RKO (cell line): Measurements from ENCODE around the gene CANT1.
"Not testable (repeated sequence)": the region's sequence is repeated elsewhere in the genome, so short reads cannot be mapped to it uniquely, and the experiment has no call there.

Experiments
- DNase-seq: peaks from one replicate; pipeline ENCODE4 v3.0.0-alpha.2; 2016; ENCODE audit warnings: low spot score

Gene CANT1

DNA sequence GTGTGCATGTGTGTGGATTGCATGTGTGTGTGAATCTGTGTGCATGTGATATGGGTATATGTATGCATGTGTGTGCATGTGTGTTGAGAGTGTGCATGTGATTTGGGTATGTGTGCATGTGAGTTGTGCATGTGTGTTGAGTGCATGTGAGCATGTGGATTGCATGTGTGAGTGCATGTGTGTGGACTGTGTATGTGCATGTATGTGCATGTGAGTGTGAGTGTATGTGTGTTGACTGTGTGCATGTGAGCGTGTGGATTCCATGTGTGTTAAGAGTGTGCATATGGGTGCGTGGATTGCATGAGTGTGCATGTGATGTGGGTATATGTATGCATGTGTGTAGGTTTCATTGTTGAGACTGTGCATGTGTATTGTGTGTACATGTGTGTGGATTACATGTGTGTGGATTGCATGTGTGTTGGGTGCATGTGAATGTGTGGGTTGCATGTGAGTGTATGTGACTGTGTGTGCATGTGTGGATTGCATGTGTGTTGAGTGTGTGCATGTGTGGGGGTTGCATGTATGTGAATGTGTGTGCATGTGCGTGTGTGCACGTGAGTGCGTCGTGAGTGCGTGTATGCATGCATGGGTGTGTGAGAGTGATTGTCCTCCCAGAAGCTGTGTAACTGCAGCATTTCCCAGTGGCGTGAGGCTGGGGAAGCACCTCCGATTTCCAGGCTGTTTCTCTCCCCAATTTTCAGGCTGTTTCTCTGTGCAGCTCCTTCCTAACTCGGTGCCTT is 33.8 kb upstream of the CANT1 start:
- DNase-seq, result no peak

DNA sequence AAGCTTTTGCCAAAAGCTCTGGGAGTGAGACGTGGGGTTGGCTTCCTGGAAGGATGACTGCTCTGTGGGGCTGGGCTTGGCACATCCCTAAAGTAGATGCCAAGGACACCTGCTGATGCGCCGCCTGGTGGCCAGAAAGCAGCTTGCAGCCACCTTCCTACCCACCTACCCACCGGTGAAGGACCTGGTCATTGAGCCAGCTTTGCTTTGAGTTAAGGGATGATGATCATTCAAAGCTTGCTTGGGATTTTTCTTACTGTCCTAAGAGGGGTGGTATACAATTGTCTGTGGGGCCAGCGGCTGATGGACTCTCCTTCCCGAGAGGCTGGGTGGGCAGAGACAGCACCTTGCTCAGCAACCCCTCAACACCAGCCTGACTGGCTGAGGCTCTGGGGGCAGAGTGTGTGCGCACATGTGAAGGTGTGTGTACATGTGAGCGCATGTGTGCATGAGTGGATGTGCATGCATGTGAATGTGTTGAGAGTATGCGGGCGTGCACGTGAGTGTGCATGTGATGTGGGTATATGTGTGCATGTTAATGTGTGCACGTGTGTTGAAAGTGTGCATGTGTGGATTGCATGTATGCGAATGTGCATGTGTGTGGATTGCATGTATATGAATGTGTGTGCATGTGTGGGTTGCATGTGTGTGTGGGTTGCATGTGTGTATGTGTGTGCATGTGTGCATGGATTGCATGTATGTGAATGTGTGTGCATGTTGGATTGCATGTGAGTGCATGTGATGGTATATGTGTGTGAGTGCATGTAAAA is 33.0 kb upstream of the CANT1 start:
- DNase-seq, result no peak

DNA sequence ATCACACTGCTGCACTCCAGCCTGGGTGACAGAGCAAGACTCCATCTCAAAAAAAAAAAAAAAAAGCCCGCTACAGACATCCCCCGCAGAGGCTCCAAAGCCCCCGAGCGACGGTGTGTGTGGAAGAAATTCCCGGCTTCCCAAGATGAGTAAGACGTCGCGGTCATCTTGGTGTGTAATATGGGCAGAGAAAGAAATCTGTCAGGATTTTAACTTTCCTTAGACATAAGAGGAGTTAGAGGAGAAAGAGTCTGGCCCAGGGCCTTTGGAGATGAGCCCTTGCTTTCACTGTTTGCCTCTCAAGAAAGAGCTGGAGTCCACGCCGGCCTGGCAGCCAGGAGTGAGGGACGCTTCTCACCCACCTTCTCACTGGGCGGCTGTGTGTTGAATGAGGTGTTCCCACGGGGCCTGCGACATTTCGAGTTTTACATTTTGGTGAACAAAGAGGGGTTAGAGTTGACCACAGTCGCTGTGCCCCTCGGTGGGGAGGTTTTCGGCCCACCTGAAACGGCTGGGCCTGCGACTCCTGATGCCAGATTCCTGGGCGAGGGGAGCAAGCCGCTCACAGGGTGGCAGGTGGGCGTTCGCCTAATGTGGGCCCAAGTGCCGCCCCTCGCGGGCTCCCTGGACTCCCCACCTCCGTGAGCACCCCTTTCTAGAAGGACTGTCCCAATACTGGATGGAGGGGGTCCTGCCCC is 32.3 kb upstream of the CANT1 start:
- DNase-seq, result no peak

DNA sequence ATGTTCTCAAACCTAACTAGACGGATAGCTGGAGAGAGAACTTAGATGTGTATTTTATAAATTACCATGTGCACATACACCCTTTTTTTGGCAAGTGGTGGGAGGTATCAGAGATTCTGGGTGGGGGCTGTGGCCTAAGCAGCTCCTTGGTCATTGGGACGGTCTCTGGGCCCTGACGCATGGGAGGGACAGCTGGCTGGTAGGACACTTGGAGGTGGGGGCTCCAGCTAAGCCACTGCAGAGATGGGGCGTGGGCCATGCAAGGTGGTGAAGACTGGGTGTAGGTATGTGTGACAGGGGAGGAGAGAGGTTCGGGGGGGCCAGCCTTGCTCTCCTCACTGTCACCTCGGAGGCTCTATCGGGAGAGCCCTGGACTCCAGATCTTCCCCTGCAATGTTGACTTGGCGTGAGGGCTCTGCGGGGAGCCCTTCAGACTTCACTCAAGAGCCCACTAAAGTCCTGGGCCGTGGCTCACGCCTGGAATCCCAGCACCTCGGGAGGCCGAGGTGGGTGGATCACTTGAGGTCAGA is 31.5 kb upstream of the CANT1 start:
- no peak for DNase-seq

DNA sequence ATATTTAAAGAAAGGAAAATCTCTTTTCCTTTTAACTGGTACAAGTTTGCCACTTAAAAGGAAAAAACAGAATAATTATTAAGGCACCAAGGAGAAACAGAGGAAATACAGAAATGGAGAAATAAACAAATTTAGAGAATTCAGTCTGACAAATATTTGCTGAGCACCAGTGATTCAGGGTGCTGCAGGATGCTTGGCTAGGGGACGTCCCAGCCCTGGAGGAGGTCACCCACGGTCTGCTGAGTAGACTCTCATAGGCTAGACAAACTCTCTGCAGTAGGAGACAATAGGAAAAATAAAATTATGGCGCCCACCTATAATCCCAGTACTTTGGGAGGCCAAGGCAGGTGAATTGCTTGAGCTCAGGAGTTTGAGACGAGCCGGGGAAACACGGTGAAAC is 30.3 kb upstream of the CANT1 start:
- DNase-seq, result no peak

DNA sequence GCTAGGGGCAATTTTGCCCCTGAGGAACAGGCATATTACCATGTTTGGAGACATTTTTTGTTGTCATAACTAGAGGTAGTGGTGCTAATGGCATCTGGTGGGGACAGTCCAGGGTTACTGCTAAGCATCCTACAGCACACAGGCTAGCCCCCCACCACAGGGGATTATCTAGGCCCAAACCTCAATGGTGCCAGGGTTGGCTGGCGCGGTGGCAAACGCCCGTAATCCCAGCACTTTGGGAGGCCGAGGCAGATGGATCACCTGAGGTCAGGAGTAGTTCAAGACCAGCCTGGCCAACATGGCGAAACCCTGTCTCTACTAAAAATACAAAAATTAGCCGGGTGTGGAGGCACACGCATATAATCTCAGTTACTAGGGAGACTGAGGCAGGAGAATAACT is 29.6 kb upstream of the CANT1 start:
- DNase-seq, result no peak

DNA sequence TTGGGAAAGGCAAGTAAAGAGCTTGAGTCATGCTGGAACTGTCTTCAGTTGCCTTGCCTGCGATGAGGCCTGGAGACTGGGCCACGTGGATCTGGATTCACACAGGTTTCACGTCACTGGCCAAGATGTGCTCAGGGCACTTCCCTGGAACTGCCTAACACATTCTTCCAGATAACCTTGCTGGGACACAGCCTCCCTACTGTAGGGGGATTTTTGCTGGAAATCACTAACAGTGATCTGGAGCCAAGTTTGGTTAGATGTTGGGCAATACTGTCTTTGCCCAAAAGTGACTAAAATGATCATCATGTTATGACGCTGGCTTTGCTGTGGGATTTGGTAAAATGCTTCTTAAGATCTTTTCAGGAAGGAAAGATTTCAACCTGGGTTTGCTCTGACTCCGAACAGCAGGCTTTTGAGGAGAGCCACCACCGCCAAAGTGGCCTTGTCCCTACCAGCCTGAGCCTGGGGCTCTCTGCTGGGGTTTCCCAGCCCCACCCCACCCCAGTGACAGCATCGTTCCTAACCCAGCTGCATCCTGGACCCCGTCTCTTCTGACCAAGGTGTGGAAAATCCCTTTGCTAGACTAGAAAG is 29.1 kb upstream of the CANT1 start:
- no peak for DNase-seq

DNA sequence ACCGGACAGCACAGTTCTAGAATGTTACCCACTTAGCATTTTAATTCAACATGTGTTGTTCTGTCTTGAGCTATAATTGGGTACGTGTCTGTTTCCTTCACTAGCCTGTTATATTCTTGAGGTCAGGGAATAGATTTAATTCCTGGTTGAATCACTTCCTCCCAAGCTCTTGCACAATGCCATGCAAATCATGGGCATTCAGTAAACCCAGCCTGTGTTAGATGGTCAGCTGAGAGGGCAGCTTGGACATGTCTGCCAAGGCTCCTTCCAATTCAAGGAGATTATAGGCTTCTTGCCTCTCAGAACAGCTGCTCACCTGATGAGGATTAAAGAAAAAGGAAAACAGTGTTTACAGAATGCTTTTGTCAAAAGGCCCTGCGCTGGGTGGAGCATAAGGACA is 27.0 kb upstream of the CANT1 start:
- peak; percentile 63 for DNase-seq

DNA sequence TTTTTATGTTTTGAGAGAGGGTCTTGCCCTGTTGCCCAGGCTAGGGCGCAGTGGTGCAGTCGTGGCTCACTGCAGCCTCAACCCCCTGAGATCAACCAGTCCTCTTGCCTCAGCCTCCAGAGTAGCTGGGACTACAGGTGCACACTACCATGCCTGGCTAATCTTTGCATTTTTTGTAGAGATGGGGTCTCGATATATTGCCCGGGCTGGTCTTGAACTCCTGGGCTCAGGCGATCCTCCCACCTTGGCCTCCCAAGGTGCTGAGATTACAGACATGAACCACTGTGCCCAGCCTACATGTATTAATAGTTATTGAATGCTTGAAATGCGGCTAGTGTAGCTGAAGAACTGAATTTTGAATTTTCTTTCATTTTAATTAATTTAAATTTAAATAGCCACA is 26.6 kb upstream of the CANT1 start:
- no peak for DNase-seq

DNA sequence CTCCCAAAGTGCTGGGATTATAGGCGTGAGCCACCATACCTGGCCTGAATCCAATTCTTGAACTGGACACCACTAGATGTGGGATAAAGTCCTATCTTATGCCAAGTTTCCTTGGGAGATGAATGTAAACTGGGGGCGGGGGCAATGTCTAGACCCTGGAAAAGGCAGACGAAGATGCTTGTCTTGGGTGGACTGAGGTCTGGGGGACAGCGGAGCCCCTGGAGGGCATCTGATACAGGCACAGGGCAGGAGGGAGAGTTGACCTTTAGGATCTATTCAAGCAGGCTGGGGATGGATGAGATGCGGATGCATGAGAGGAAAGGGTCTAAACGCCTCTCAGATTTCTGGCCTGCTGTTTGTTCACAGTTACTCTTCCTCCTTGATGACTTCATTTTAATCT is 26.1 kb upstream of the CANT1 start:
- no peak for DNase-seq

DNA sequence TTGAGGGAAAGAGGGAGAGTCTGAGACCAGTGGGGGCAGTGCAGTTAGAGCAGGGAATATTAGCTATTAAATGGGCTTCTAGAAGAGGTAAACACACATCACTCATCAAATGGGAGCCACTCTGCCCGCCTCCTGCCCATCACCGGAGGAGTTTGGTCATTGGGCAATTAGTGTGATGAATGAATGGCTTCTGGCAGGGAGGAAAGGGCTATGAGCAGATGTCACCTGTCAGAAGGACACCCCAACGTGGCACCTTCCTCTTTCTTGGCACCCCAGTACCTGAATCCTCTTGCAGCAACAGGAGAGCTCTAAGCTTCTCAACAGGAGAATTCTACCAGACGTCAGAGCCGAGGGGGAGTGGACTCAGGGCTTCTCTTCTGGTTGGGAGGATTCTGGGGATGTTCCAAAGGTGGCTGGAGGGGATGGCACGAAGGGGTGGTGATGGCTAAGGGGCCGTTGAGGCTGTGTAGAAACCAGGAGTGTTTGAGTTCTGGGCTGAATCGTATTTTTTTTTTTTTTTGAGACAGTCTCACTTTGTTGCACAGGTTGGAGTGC is 25.4 kb upstream of the CANT1 start:
- DNase-seq, result no peak

DNA sequence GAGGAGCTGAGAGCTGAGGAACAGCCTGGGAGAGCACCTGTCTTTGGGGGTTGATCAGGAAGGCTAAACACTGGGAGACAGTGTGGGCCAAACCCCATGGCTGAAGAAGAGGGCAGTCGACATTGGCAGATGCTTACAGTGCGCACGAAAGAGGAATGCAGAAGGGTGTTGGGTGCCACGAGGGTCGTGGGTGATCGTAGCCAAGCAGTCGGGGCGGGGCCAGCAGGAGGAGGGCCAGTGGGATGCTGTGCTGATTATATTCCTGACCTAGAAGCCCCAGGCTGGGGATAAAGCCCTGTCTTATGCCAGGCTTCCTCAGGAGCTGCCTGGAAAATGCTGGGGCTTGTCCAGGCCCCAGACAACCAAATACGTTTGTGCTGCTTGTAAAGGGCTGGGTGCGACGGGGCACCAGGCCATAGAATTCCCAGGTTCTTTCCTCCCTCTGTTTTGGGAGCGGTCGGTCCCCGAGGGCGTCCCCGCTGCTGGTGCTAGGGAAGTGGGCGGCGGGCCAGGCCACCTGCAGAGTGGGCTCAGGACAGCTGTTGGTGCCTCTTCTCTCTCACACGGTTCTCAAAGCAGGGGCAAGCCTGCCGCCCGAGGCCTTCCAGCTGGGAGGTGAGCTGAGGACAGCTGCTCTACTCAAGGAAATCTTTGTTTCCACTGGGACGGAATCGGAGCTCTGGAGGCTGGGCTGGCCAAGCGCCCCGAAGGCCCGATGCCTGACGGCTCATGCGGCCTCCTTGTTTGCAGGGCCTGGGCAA is 24.4 kb upstream of the CANT1 start:
- DNase-seq, result no peak

DNA sequence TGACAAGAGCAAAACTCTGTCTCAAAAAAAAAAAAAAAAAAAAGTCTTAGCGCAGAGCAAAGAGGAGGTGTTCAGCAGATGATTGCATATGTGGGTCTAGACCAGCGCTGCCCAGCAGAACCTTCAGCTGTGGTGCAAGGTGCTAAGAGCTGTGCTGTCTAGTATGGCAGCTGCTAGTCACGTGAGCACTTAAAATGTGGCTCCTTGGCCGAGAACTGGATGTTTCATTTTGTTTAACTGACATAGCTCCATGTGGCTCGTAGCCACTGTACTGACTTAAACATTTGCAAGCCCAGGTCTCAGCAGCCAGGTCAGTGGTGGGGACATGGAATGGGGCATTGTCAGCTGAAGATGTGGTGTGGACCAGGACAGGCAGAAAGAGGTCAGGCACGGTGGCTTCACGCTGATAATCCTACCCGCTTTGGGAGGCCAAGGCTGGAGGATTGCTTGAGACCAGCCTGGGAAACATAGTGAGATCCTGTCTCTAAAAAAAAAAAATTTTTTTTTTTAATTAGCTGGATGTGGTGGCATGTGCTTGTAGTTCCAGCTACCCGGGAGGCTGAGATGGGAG is 23.6 kb upstream of the CANT1 start:
- no peak for DNase-seq

DNA sequence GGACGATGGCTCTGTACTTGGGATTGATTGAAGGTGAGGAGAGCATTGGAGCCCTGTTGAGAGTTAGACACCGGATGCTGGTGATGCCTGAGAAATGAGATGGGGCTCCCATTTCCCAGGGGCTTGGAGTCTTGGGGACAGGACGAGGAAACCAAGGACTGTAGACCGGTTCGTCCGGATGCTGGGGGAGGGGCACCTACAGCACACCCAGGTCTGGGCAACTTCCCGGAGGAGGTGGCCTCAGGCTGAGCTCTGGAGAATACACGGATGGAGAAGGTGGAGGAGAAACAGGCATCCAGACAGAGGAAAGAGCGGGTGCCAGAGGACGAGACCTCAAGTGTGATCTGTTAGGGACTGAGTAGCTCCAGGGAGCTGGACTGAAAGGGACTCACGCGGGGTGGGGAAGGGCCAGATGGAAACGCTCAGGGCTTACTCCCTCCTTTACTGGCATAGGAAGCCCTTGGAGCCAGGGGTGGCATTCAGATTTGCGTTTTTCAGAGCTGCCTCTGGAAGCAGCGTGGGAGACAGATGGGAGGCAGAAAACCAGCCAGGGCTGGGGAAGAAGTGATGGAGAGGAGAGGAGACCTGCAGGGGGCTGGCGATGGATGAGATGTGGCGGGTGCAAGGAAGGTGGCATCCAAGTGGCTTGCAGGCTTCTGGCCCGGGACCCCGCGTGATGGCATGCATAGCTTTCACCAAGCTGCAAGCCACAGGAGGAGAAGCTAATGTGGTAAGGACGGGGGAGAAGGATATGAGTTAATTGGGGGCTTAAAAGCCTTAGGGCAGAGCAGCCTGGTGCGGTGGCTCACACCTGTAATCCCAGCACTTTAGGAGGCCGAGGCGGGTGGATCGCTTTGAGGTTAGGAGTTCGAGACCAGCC is 22.7 kb upstream of the CANT1 start:
- no peak for DNase-seq

DNA sequence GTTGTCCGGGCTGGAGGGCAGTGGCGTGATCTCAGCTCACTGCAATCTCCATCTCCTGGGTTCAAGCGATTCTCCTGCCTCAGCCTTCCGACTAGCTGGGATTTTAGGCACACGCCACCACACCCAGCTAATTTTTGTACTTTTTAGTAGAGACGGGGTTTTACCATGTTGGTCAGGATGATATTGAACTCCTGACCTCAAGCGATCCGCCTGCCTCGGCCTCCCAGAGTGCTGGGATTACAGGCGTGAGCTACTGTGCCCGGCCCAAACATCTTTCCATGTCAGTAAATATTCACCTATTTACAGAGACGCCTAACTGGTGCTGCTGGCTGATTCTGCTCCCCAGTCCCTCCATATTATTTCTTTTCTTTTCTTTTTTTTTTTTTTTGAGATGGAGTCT is 21.1 kb upstream of the CANT1 start:
- DNase-seq, result not testable (repeated sequence)

DNA sequence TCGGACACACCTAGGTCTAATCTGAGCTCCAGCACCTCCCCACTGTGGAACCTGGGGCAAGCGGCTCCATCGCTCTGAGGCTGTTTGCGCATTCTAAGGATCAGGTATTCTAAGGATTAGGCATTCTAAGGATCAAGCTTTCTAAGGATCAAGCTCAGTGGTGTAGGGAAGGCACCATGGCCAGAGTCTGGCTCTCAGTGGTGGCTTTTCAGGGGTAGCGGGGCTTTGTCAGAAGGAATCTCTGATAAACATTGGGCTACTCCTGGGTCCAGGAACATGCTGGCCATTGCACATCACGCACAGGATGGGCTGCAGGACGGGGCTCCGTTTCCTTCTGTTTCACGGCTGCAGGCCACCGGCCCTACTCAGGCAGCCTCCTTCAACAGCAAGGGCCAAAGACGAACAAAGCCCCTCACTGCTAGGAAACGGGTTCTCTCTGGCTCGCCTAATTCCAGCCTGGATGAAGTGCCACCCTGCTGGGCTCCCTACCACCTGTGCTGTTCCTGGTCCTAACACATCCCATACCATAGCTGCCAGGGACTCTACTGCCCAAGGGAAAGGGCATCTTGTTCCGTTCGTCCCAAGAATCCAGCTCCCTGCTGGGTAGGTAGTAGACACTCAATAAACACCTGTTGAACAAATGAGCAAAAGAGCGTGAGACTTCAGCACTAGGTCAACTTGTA is 19.9 kb upstream of the CANT1 start:
- DNase-seq, result no peak

DNA sequence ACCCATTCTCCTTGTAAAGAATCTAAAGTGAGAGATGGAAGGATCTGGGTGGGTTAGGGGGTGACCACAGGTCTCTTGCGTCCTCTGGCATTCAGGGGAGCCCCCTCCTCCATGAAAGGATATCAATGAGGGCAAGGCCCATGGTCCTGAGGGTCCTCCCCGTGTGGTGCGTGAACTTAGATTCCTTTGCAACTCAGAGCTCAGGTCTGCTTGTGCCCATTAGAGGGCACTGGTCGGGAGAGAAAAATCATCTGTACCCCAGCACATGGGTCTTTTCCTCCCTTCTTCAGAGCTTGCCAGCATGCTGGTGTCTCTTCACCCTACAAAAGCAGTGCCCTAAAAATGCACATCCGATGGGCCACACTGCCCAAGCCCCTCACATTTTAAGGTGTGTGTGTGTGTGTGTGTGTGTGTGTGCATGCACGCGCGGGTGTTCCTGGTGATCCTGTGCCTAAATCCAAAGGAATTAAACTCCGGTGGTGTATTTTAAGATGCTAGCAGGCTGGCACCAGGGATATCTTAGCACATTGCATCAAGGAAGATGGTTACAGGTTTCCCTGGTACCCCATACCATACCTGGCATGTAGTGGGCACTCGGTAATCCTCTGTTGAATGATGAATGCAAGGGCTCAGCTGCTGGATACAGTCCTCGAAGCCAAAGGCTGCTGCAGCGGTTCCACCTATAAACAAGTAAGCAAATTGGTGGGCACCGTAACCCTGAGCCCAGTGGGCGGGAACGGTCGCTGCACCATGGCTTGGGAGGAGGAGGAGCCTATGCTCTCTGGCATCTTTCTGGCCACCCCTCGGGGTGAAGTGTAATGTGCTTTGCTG is 19.1 kb upstream of the CANT1 start:
- no peak for DNase-seq

DNA sequence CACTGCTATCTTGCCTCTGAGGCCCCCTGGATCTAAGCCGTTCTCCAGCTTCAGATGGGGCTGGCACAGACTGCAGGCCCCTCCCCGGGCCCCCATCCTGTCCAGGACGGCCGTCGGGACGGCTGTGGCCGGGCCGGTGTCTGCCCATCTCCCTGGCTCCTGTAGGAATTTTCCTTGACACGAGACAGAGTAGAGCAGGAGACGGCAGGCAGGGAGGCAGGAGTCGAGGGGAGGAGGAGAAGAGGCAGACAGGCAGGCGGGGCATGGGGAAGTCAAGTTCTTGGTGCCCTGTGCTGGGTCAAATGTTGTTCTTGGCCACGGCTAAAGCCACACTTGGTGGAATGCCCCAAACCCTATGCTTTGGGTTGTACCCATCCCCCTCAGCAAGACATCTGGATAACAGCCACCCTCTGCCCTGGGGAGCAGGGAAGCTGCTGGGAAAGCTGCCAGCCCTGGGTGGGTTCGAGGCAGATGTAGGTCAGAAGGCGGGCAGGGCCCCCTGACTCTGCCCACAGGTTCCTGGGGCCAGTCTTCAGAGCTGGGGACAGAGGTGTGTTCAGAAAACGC is 18.4 kb upstream of the CANT1 start:
- no peak for DNase-seq
